C4-2B (cell line): ENCODE measurements around the gene IFI6.

Experiments
- ZFX ChIP-seq: fragments of 450-650 bp; IDR thresholded peaks from 2 replicates; pipeline ENCODE4 v1.6.1; 2017
- TF ChIP-seq, protein P1 (sequence below): fragments of 450-650 bp; conservative IDR thresholded peaks from 2 replicates; pipeline ENCODE4 v1.5.1; 2017; ENCODE audit warnings: mild to moderate bottlenecking

DNA sequence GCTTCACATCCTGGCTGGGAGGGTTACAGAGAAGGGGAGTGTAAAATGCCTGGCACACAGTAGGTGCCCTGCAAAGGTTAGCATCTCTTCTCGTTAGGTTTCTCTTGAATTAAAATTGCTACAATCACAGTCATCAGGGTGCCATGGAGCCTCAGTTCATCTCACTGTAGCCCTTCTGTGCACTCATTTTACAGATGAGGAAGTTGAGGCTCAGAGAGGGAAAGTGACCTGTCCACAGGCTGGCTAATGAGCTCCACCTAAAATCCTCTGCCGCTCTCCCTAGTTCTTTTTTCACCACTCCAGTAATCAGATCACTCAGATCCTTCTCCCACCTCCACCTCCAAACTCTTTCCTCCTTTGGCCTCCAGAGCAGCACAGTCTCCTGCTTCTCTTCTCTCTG, 54.6 kb downstream of the IFI6 start:
- TF ChIP-seq, protein P1, sequence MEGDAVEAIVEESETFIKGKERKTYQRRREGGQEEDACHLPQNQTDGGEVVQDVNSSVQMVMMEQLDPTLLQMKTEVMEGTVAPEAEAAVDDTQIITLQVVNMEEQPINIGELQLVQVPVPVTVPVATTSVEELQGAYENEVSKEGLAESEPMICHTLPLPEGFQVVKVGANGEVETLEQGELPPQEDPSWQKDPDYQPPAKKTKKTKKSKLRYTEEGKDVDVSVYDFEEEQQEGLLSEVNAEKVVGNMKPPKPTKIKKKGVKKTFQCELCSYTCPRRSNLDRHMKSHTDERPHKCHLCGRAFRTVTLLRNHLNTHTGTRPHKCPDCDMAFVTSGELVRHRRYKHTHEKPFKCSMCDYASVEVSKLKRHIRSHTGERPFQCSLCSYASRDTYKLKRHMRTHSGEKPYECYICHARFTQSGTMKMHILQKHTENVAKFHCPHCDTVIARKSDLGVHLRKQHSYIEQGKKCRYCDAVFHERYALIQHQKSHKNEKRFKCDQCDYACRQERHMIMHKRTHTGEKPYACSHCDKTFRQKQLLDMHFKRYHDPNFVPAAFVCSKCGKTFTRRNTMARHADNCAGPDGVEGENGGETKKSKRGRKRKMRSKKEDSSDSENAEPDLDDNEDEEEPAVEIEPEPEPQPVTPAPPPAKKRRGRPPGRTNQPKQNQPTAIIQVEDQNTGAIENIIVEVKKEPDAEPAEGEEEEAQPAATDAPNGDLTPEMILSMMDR: no peak
- TF ChIP-seq ZFX: no peak
